GM19324 (cell line): ENCODE results near the gene ZNF25.
"Not testable (repeated sequence)": the region's sequence is repeated elsewhere in the genome, so short reads cannot be mapped to it uniquely, and the experiment has no call there.

Experiments used
- ATAC-seq: cut with Tn5 transposase; IDR thresholded peaks from one replicate; pipeline ENCODE4 v1.9.1; 2021; ENCODE audit warnings: mild to moderate bottlenecking, moderate library complexity; ENCODE audit not compliant: unreplicated experiment, low FRiP score

Gene ZNF25

DNA sequence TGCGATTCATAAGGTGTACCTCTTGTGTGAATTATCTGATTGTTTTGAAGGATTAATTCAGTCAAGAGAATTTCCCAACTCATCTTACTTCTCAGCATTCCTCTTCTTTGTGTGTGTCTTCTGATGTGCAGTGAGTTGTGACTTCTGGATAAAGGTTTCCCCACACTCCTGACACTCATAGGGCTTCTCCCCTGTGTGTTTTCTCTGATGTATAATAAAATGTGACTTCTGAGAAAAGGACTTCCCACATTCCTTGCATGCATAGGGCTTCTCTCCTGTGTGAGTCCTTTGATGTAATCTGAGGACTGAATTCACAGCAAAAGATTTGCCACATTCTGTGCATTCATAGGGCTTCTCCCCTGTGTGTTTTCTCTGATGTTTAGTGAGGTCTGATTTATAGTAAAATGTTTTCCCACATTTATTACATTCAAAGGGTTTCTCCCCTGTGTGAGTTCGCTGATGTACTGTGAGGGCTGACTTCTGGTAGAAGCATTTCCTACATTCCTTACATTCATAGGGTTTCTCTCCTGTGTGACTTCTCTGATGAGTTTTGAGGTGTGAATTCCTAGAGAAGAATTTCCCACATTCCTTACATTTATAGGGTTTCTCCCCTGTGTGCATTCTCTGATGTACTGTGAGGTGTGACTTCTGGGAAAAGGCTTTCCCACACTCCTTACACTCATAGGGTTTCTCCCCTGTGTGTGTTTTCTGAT, 24.2 kb downstream of the ZNF25 start:
- ATAC-seq = no peak

DNA sequence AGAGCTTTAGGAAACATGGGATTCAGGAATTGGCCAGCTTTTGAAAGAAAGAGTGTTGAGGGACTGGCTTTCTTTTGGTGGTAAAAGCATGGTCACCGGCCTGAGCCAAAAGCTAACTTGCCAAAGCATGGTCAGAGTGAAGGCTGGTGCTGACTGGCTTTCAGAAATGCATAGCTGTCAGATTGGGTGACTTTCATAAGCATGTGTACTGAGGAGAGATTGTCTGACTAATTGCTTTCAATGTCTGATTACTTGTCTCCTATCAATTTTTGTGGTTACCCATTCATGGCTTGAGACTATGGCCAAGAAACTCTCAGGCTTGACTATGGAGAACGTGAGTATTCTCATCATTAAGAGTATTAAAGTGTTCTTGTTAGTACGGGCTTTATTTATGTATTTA, 28.2 kb downstream of the ZNF25 start:
- no peak for ATAC-seq

DNA sequence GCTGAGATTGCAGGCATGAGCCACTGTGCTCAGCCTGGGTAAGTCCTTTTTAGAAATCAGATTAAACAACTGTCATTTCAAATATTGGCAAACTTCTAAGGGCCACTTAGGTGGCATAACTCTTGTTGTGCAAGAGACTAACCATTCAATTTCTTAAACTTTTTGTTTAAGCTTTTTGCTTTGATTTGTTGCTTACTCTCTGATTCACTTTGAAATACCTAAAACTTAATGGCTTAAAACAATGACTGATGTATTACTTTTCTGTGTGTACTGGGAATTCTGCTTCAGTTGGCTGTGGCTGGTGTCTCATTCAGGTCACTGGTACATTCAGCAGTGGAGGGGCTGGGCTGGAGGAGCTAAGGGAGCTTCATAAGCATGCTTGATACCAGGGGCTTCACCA, 28.9 kb downstream of the ZNF25 start:
- no peak for ATAC-seq

DNA sequence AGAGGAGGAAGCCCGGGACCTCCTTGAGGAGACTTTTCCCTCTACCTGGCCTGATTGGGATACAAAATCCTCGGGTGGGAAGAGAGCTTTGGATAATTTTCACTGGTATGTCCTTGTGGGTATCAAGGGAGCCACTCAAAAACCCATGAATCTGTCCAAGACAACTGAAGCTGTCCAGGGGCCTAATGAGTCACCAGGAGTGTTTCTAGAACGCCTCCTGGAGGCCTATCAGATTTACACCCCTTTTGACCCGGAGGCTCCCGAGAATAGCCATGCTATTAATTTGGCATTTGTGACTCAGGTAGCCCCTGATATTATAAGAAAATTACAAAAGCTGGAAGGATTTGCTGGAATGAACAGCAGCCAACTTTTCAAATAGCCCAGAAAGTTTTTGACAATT, 38.6 kb downstream of the ZNF25 start:
- no peak for ATAC-seq

DNA sequence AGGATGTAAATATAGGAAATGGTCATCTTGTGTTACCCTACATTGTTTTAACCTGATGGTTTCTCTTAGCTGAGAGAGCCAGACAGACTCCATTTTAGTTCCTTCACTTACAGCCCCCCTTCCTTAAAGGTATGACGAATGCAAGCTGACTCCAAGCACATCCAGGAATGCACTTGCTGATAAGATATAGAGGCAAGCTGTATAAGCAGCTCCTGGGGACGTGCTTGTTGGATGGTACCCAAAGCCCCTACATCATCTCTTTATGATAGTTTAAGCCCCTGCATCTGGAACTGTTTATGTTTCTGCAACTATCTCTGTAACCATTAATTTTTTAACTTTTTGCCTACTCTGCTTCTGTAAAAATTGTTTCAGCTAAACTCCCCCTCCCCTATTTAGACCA, 41.7 kb downstream of the ZNF25 start:
- no peak for ATAC-seq

DNA sequence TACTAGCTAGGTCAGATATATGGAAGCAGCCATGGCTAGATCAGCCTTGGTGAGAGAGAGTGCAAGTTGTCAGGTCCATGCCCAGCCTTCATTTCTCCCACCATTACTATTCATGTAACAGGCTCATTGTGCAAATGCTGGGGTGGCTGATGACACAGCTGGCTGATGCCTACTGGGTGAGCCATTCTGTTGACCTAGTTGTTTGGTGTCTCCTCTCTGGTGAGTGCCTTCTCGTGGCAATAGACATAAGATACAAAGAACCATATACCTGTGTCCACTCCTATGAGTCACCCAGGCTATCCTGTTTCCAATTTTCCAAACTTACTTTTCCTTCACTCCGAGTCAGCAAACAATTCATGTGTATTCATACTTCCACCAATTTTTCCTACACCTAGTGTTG, 46.0 kb downstream of the ZNF25 start:
- ATAC-seq = no peak

DNA sequence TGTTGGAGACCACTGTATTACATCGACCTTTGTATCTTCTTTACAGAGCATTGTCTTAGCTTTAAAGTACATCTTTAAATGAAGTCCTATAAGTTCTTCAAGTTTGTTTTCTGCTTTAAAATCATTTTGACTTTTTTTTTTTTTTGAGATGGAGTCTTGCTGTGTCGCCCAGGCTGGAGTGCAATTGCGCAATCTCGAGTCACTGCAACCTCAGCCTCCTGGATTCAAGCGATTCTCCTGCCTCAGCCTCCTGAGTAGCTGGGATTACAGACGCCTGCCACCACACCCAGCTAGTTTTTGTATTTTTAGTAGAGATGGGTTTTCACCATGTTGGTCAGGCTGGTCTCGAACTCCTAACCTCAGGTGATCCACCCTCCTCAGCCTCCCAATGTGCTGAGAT, 68.3 kb downstream of the ZNF25 start:
- ATAC-seq = not testable (repeated sequence)

DNA sequence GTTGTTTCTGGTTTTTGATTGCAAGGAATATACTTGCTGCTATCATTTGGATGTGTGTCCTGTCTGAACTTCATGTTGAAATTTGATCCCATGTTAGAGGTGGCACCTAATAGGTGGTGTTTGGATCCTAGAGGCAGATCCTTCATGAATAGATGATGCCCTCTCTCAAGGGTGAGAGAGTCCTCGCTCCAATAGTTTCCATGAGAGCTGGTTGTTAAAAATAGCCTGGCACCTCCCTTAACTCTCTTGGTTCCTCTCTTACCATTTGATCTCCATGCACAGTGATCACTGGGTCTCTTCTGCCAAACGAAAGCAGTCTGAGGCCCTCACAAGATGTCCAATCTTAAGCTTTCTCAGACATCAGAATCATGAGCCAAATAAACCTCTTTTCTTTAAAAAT, 70.1 kb downstream of the ZNF25 start:
- no peak for ATAC-seq
